ENCODE data around the gene ELK4. TPM values are rescaled to one million over a fixed set of nuclear protein-coding genes. Genes with fewer than 3 reads are reported as not detected.

The ELK4 gene
- total and polyA plus RNA-seq, 11 donors, result 5.0 to 54.9 (median 35.7) TPM

- Histone ChIP-seq H3K27ac (peak overlapping the region in 3 of 12 donors; percentile 5 to 97 (median 95)), H3K9me3 (no peaks in the 10 kb centered on the region), H3K4me1 (peaks cover 4 to 66% (median 23%) of the 10 kb centered on the region in 12 donors), H3K36me3 (peaks cover 0 to 7% (median 0%) of the 10 kb centered on the region in 9 donors), H3K27me3 (no peaks in the 10 kb centered on the region), H3K4me3 (peak overlapping the region in 4 of 12 donors; percentile 65 to 77 (median 73))
- TF ChIP-seq, protein P1, sequence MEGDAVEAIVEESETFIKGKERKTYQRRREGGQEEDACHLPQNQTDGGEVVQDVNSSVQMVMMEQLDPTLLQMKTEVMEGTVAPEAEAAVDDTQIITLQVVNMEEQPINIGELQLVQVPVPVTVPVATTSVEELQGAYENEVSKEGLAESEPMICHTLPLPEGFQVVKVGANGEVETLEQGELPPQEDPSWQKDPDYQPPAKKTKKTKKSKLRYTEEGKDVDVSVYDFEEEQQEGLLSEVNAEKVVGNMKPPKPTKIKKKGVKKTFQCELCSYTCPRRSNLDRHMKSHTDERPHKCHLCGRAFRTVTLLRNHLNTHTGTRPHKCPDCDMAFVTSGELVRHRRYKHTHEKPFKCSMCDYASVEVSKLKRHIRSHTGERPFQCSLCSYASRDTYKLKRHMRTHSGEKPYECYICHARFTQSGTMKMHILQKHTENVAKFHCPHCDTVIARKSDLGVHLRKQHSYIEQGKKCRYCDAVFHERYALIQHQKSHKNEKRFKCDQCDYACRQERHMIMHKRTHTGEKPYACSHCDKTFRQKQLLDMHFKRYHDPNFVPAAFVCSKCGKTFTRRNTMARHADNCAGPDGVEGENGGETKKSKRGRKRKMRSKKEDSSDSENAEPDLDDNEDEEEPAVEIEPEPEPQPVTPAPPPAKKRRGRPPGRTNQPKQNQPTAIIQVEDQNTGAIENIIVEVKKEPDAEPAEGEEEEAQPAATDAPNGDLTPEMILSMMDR (IDR thresholded peaks at IDR 0.05), result no peak
- TF ChIP-seq POLR2A (IDR thresholded peaks at IDR 0.05), result no peak
- ATAC-seq (no peak), DNase-seq (no peak)
- 71 to 83% (median 78%) methylated on average over 6 of the region's 6 CpGs for WGBS, 4 donors
- intact Hi-C loops (cut with DNase I), result loop anchor here in 8 of 10 donors (5.0 to 10.0 kb wide), 6 partner anchors 32 to 142 kb away; no protein-coding TSS in a partner anchor
Observed at GRCh38 chr1:205629751-205630150, 2.1 kb downstream of the ELK4 start.

DNA sequence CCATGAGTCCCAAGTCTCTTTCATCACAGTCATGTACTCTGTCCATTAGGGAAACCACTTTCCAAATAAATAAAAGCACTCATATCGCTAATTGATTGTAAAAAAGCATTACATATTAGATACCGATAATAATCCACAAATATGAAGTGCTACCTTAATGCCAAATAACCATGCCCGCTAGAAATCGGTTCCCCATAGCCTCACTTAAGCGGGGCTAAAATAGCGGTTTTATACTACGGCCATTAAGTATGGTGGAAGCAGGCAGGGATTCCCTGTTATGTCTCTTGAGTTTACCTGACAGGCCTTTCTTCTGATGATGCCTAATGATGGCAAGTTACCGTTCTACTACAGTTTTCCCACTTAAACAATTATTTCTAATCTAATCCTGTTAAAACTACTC lies 3.9 kb downstream of the ELK4 start:
- intact Hi-C loops (cut with DNase I), result no loop called here
- ATAC-seq, result no peak
- WGBS, 4 donors, result 85 to 96% (median 92%) methylated on average over 8 of the region's 8 CpGs
- peaks cover 0 to 16% (median 8%) of the 10 kb centered on the region in 9 donors for H3K36me3 ChIP-seq
- H3K9me3 ChIP-seq, result no peaks in the 10 kb centered on the region
- H3K27ac ChIP-seq, result no peak overlapping the region
- TF ChIP-seq, protein P1 (IDR thresholded peaks at IDR 0.05), result no peak
- TF ChIP-seq POLR2A (IDR thresholded peaks at IDR 0.05), result no peak
- no peaks in the 10 kb centered on the region for H3K27me3 ChIP-seq
- no peak for DNase-seq
- H3K4me3 ChIP-seq, result no peak overlapping the region
- H3K4me1 ChIP-seq, result peaks cover 4 to 70% (median 25%) of the 10 kb centered on the region in 12 donors

DNA sequence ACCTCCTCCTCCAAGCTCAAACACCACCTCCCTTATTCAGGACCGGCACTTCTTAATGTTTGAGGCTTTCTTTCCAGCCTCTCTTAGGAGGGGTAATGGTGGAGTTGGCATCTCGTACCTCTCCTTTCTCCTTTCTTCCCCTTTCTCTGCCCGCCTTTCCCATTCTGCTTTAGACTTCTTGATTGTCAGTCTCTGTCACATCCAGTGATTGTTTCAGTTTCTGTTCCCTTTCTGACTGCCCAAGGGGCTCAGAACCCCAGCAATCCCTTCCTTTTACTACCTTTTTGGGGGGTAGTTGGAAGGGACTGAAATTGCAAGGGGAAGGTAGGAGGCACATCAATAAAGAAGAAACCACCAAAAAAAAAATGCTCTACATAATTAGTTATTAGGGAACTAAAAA lies 5.6 kb downstream of the ELK4 start:
- WGBS, 4 donors, result 85 to 93% (median 90%) methylated on average over 3 of the region's 3 CpGs
- peak overlapping the region in 1 of 12 donors; percentile 44 for H3K27ac ChIP-seq
- peaks cover 4 to 62% (median 23%) of the 10 kb centered on the region in 12 donors for H3K4me1 ChIP-seq
- DNase-seq, result no peak
- H3K27me3 ChIP-seq, result no peaks in the 10 kb centered on the region
- H3K9me3 ChIP-seq, result no peaks in the 10 kb centered on the region
- peaks cover 0 to 33% (median 25%) of the 10 kb centered on the region in 9 donors for H3K36me3 ChIP-seq
- ATAC-seq, result no peak
- H3K4me3 ChIP-seq, result no peak overlapping the region
- intact Hi-C loops (cut with DNase I), result no loop called here
- TF ChIP-seq, protein P1 (IDR thresholded peaks at IDR 0.05), result no peak
- TF ChIP-seq POLR2A (IDR thresholded peaks at IDR 0.05), result no peak

- ATAC-seq, result no peak
- TF ChIP-seq POLR2A (IDR thresholded peaks at IDR 0.05), result no peak
- TF ChIP-seq, protein P1 (IDR thresholded peaks at IDR 0.05), result no peak
- 80 to 90% (median 86%) methylated on average over 4 of the region's 4 CpGs for WGBS, 4 donors
- no peak overlapping the region for H3K4me3 ChIP-seq
- no peaks in the 10 kb centered on the region for H3K9me3 ChIP-seq
- intact Hi-C loops (cut with DNase I), result no loop called here
- H3K27me3 ChIP-seq, result no peaks in the 10 kb centered on the region
- peaks cover 0 to 44% (median 7%) of the 10 kb centered on the region in 12 donors for H3K4me1 ChIP-seq
- H3K27ac ChIP-seq, result no peak overlapping the region
- DNase-seq, result no peak
- H3K36me3 ChIP-seq, result peaks cover 0 to 59% (median 46%) of the 10 kb centered on the region in 9 donors
Observed at GRCh38 chr1:205623646-205624045, 8.2 kb downstream of the ELK4 start.

Data from heart left ventricle (tissue), 16 donors.